Uterus (tissue), 2 donors: Measurements from ENCODE around the gene MTG2.

Experiments used
- CTCF ChIP-seq, 4 experiments: fragments of 200-600 bp in 2 of 4; fragments of 450-650 bp in 2 of 4; sonication (generic) in 2 of 4; IDR thresholded peaks; one replicate each; pipeline ENCODE4 v1.5.1; 2016 to 2019; ENCODE audit warnings: antibody characterized with exemption in 4 of 4, mild to moderate bottlenecking in 2 of 4, moderate library complexity in 1 of 4
- POLR2A ChIP-seq, 2 donors: fragments of 450-650 bp; IDR thresholded peaks; one replicate each; pipeline ENCODE4 v1.6.1; 2016; ENCODE audit warnings: antibody characterized with exemption in 2 of 2, mild to moderate bottlenecking in 1 of 2, moderate library complexity in 1 of 2

- TF ChIP-seq CTCF (IDR thresholded peaks at IDR 0.05) (no peak), POLR2A (IDR thresholded peaks at IDR 0.05) (no peak)
Measured at GRCh38 chr20:62239278-62239879, 56.6 kb downstream of the MTG2 start.
